ENCODE data around the gene TFPT.

Gene TFPT

DNA sequence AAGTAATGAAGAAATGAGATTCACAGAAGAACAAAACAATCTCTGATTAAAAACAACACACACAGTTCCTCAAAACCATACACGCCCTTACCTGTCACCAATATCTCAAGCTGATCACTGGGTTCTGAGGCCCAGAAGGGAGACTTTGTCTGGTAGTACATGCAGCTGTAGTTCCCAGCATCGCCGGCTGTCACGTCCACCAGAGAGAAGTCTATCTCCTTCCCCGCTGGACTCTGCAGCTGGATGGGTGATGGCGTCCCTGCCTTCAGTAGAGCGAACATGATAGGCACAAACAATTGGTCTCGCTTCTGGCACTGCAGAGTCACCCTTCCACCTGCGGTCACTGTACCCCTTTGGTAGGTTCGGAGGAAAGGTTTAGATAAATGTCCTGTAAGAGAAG is 41.6 kb downstream of the TFPT start:
- no peak for DNase-seq (ENCODE audit: low read depth)
- H3K4me3 ChIP-seq (ENCODE audit: low read depth, low read length): no peak overlapping the region
- TF ChIP-seq CTCF (IDR thresholded peaks at IDR 0.05; ENCODE audit: control insufficient read depth, extremely low read depth, insufficient read depth): no peak

- H3K4me3 ChIP-seq (ENCODE audit: low read depth, low read length): no peak overlapping the region
- no peak for TF ChIP-seq CTCF (IDR thresholded peaks at IDR 0.05; ENCODE audit: control insufficient read depth, extremely low read depth, insufficient read depth)
- no peak for DNase-seq (ENCODE audit: low read depth)
Measured at GRCh38 chr19:54069470-54069869, 46.0 kb downstream of the TFPT start.

- DNase-seq (ENCODE audit: low read depth): no peak
- H3K4me3 ChIP-seq (ENCODE audit: low read depth, low read length): no peak within 1 kb of the TSS
- TF ChIP-seq CTCF (IDR thresholded peaks at IDR 0.05; ENCODE audit: control insufficient read depth, extremely low read depth, insufficient read depth): no peak
Measured at GRCh38 chr19:54063350-54064116, 51.9 kb downstream of the TFPT start, which contains the start of gene VSTM1. TSS of gene VSTM1 (minus strand) at chr19:54063897. CDS start at chr19:54063777, 120 bp downstream.

DNA sequence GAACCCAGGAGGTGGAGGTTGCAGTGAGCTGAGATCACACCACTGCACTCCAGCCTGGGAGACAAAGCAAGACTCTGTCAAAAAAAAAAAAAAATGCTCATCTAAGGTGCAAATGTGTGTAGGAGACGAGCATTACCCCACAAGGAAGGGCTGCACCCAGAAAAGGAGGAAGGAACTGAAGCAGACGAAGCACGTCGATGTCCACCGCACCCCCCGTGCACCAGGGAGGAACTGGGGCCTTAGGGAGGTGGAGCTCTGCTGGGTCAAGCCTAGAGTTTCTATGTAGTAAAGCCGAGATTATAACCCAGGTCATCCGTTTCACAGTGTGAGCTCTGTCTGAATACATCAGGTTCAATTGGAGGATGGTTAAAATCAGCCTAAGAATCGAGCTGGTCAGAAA is 52.8 kb downstream of the TFPT start:
- no peak for DNase-seq (ENCODE audit: low read depth)
- no peak for TF ChIP-seq CTCF (IDR thresholded peaks at IDR 0.05; ENCODE audit: control insufficient read depth, extremely low read depth, insufficient read depth)
- no peak overlapping the region for H3K4me3 ChIP-seq (ENCODE audit: low read depth, low read length)

Data from LNCaP clone FGC (cell line).